ENCODE measurements around the gene DYNC1I1. TPM values are rescaled to one million over a fixed set of nuclear protein-coding genes. Genes with fewer than 3 reads are reported as not detected.

The DYNC1I1 gene
- polyA plus RNA-seq, 5 donors, result 8.1 to 14.9 (median 10.8) TPM

GRCh38 chr7:95788258-95788657 lies 15.9 kb downstream of the DYNC1I1 start:
- DNase-seq, result no peak

DNA sequence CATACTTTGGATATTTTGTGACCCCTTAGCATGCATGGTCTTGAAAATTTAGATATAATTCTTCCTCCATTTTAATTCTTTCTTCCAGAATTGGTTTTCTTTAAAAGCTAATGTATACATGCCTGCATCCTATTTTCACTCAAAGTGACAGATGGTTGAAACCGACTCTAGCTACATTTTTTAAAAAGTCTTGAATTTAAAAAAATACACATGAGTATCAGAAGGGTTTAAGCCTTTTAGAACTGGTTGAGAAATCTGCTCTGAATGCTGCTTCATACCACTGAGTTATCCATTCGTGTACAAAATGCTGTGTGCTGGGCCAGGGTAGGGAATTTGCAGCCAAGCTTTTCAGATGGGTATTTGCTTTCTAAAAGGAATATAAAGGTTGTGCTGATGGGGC lies 16.5 kb downstream of the DYNC1I1 start:
- no peak for DNase-seq

- no peak for DNase-seq
Observed at GRCh38 chr7:95793658-95794057, 21.3 kb downstream of the DYNC1I1 start.

- DNase-seq, result no peak
Observed at GRCh38 chr7:95794917-95795515, 22.7 kb downstream of the DYNC1I1 start.

GRCh38 chr7:95796617-95797016 lies 24.3 kb downstream of the DYNC1I1 start:
- DNase-seq, result no peak

DNA sequence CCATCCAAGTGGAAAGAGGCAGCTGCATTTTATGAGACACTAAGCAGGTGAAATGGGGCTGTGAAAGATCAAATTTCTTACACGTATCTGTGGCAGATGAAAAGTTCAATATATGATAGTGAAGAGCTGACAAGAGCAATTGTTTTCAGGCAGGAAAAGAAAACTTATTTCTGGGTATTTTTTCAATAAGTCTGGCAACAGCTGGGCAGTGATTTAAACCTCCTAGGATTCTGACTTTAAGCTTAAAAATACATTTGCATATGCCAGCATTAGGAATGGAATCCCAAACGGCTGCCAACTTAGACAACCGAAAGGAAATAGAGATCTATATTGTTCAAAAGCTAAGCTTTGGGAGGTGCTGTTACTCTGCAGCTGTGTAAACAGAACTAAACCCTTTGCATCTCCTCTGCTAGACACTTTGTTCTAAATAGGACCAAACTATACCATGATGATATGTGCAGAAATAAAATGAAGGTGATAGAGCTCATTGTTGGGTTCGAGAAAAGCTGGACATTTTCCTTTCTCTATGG lies 26.1 kb downstream of the DYNC1I1 start:
- DNase-seq, result no peak

GRCh38 chr7:95800787-95801186 lies 28.4 kb downstream of the DYNC1I1 start:
- no peak for DNase-seq

- no peak for DNase-seq
Observed at GRCh38 chr7:95802270-95802669, 29.9 kb downstream of the DYNC1I1 start.

- DNase-seq, result no peak
Observed at GRCh38 chr7:95804052-95804451, 31.7 kb downstream of the DYNC1I1 start.

DNA sequence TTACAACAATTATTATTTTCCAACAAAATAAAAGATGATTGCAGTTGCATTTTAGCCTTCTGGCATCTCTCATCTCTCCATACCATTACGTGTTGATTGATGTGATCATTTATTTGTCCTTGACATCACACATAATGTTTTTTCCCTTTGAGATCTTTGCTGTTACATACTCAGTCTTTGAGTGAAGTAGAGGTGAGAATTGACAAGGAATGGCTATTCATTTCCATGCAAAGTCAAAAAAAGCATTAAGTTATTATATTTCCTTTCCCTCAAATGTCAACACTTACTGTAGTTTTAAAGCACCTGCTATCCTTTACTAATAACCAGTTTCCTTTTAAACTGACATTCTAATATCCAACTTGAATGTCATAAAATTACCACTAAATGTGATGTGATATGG lies 33.6 kb downstream of the DYNC1I1 start:
- DNase-seq, result no peak

- no peak for DNase-seq
Observed at GRCh38 chr7:95808396-95808795, 36.0 kb downstream of the DYNC1I1 start.

GRCh38 chr7:95811846-95812445 lies 39.6 kb downstream of the DYNC1I1 start:
- DNase-seq, result peak; percentile 84 to 88

- no peak for DNase-seq
Observed at GRCh38 chr7:95814721-95815120, 42.4 kb downstream of the DYNC1I1 start.

DNA sequence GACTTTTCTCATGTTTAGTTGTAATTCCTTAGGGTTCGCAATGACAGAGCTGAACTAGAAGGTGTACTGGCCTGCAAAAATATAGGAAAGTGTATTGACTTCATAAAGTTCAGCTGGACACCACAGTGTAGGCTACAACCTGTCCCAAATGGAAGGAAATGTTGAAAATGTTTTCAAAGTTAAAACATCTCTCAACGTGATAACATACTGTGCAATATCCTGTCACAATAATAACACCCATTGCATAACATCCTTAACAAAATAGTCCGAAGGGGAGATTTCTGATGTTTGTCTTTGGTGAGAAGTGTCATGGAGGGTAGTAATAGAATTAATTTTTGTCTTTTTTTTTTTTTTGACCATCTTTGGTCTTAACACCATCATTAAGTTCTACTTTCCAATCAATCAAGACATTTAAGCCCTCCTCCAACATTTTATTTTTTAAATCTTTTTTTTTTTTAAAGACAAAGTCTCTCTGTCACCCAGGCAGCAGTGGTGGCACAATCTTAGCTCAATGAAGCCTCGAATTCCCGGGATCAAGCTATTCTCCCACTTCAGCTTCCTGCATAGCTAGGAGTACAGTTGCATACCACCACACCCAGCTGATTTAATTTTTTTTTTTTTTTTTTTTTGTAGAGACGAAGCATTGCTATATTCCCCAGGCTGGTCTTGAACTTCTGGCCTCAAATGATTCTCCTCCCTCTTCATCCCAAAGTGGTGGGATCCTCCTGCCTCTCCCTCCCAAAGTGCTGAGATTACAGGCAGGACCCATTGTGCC lies 45.7 kb downstream of the DYNC1I1 start:
- no peak for DNase-seq

- no peak for DNase-seq
Observed at GRCh38 chr7:95820778-95821177, 48.4 kb downstream of the DYNC1I1 start.

- DNase-seq, result no peak
Observed at GRCh38 chr7:95822717-95823116, 50.4 kb downstream of the DYNC1I1 start.

GRCh38 chr7:95824616-95825015 lies 52.3 kb downstream of the DYNC1I1 start:
- no peak for DNase-seq

DNA sequence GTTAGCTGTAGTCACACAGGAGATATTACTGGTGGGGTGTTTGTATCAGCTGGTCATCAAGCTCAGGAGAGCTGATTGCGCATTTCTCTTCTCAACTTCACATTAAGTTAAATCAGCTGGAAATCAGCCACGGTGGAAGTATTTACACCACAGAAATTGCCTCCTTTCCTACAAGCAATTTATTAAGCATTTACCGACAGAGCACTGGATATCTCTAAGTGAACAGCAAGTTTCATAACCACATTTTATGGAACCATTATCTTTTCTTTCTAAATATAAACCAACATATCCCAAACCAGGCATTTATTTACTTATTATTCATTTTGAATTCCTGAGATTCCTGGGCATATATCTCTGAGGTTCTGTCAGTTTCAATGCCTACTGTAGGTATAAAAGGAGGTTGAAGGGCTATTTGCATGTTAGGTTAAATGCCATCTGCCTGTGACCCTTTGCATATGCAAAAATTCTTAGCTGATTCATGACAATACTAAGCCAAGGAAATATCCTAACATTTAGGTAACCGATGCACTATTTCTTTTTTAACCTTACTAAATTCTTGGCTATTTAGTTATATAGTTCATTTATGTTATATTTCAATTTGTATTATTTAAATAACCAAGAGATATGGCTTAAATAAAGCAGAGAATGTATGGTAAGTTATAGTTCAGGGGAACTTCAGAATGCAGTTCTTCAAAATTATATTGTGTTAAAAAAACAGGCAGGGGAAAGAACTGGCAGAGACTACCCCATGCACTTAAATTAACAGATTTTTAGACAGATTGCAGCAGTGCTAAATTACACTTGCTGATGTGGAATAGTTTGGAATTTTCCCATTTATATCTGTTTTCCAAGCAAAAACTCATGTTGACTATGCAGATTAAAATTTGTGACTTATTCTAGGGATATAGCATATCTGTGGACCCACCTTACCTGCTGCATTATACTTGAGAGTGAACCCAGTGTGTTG lies 56.8 kb downstream of the DYNC1I1 start:
- no peak for DNase-seq

GRCh38 chr7:95840953-95841950 lies 68.9 kb downstream of the DYNC1I1 start:
- no peak for DNase-seq

- no peak for DNase-seq
Observed at GRCh38 chr7:95843286-95843685, 70.9 kb downstream of the DYNC1I1 start.

Data from right lung (tissue), 5 donors.